Measurements from ENCODE around the gene MCOLN1.

The MCOLN1 gene

GRCh38 chr19:7502552-7502951 is 19.9 kb upstream of the MCOLN1 start:
- DNase-seq (ENCODE audit: low read depth in 2 of 2): no peak

DNA sequence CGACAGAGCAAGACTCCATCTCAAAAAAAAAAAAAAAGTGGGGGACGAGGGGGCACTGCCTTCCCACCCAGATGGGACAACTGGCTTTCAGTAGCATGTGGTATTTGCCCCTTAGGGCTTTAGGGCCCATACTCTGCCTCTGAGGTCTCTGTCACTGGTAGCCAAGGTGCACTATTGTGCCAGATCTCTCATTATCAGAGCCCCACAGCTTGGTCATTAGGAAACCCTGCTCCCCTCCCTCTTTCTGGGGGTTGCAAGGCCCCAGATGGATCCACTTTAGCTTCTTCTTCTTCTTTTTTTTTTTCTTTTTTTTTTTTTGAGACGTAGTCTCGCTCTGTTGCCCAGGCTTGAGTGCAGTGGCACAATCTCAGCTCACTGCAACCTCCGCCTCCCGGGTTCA is 17.7 kb upstream of the MCOLN1 start:
- no peak for DNase-seq (ENCODE audit: low read depth in 2 of 2)

- no peak for DNase-seq (ENCODE audit: low read depth in 2 of 2)
Measured at GRCh38 chr19:7505288-7505681, 17.1 kb upstream of the MCOLN1 start.

GRCh38 chr19:7505682-7506384 is 16.6 kb upstream of the MCOLN1 start:
- DNase-seq (ENCODE audit: low read depth in 2 of 2): no peak

- DNase-seq (ENCODE audit: low read depth in 2 of 2): peak in 1 of 2 experiments; percentile 57
Measured at GRCh38 chr19:7506385-7507328, 15.8 kb upstream of the MCOLN1 start.

DNA sequence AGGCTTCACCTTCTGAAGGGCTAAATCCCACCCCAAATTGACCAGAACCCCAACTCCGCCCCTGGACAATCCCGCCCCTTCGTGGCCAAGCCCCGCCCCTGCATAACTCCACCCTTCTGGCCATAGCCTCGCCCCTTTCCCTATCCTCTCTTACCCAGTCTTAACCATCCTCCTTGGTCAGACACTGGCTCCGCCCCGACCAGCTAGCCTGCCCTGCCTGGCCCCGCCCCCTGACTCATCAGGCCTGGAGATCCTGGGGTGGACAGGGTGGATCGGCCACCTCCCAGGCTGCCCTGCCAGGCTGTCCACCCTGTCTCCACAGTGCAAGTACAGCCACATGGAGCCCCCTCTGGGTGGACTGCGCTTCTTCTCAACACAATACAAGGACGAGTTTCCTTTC is 14.5 kb upstream of the MCOLN1 start:
- no peak for DNase-seq (ENCODE audit: low read depth in 2 of 2)

- no peak for DNase-seq (ENCODE audit: low read depth in 2 of 2)
Measured at GRCh38 chr19:7509625-7510024, 12.8 kb upstream of the MCOLN1 start.

DNA sequence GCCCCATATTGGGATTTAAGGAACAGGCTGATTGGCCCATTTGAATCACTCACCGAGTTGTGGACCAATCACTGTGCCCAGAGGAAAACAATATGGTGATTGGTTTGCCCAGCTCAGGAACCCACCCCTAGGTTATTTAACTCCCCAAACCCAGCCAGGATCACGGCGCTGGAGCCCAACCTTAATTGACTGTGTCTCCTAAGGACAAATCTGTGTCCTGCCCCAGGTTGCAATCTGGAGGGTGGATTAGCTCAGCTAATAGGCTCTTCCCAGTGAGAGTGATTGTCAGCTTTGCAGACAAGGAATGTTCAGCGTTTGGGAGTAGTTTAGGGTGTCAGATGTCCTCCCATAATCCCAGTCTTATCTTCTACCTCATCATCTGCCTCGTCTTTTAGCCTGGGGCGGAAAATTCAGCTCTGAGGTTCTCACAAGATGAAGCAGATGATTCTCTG is 10.0 kb upstream of the MCOLN1 start:
- no peak for DNase-seq (ENCODE audit: low read depth in 2 of 2)

DNA sequence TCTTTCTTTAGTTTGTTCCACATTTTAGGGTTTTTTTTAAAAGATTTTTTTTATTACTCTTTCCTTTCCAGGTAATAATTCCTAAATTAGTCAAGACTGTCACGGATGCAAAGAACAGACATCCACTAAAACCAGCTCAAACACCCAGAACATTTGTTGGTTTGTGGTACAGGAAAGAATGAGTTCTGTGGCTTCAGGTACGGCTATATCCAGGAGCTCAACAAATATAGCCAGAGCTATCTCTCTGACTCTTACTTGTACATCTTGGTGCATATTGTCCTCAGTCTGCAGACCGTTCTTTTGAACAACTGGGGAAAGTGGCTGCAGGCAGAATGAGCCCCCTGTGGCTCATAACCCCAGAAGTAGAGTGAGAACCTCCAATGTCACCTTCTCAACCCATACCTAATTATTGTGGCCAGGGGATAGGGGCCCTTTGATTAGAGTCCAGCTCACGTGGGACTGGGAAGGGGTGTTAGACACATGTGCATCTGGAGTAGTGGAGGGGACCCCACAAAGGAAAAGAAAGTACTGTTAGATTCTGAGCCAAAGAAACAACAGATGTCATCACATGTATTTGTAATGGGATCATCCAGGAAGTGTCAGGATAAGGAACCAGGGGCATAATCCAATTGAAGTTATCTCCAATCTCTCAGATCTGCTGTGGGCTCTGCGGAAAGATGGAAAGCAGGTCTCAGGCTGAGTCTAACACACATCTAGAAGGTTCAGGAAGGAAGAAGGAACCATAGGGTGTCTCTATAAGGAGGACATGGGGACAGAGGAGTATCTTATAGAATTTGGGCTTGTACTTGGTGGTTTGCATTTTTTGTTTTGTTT is 8.4 kb upstream of the MCOLN1 start:
- no peak for DNase-seq (ENCODE audit: low read depth in 2 of 2)

DNA sequence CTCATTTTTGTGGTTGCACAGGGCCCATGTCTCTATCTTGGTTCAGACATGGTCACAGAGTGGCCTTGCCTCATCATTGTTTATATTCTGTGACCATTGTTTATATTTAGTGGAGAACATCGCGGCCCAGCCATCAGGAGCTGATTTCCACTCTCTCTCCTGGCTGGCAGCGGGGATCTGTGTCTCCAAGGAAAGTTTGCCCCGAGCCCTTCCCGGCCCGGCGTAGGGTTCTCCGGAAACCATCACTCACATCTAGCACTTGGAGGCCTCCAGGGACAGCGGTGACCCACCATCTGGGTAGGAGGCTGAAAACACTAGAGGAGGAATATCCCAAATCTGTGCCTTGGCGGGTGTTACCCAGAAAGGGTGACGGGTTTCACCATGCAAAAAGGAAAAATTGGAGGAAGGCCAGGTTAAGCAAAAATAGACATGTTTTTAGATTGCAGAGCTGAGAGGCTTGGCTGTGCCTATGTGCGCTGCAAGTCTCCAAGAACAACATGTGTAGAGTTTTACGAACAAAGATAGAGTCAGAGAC is 7.2 kb upstream of the MCOLN1 start:
- no peak for DNase-seq (ENCODE audit: low read depth in 2 of 2)

- DNase-seq (ENCODE audit: low read depth in 2 of 2): peak in 1 of 2 experiments; percentile 31
Measured at GRCh38 chr19:7515645-7516151, 6.7 kb upstream of the MCOLN1 start, which contains the start of gene ZNF358. TSS of gene ZNF358 (plus strand) at chr19:7516103. CDS start at chr19:7519243, 3,140 bp downstream.

- no peak for DNase-seq (ENCODE audit: low read depth in 2 of 2)
Measured at GRCh38 chr19:7516333-7516732, 6.1 kb upstream of the MCOLN1 start.

GRCh38 chr19:7516878-7517277 is 5.5 kb upstream of the MCOLN1 start:
- no peak for DNase-seq (ENCODE audit: low read depth in 2 of 2)

DNA sequence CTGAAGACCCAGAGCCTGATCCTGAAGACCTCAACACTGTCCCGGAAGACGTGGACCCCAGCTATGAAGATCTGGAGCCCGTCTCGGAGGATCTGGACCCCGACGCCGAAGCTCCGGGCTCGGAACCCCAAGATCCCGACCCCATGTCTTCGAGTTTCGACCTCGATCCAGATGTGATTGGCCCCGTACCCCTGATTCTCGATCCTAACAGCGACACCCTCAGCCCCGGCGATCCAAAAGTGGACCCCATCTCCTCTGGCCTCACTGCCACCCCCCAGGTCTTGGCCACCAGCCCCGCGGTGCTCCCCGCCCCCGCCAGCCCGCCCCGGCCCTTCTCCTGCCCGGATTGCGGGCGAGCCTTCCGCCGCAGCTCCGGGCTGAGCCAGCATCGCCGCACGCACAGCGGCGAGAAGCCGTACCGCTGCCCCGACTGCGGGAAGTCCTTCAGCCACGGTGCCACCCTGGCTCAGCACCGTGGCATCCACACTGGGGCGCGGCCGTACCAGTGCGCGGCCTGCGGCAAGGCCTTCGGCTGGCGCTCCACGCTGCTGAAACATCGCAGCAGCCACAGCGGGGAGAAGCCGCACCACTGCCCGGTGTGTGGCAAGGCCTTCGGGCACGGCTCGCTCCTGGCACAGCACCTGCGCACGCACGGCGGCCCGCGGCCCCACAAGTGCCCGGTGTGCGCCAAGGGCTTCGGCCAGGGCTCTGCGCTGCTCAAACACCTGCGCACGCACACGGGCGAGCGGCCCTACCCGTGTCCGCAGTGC is 2.9 kb upstream of the MCOLN1 start:
- no peak for DNase-seq (ENCODE audit: low read depth in 2 of 2)

GRCh38 chr19:7520131-7521051 is 2.0 kb upstream of the MCOLN1 start:
- DNase-seq (ENCODE audit: low read depth in 2 of 2): no peak

DNA sequence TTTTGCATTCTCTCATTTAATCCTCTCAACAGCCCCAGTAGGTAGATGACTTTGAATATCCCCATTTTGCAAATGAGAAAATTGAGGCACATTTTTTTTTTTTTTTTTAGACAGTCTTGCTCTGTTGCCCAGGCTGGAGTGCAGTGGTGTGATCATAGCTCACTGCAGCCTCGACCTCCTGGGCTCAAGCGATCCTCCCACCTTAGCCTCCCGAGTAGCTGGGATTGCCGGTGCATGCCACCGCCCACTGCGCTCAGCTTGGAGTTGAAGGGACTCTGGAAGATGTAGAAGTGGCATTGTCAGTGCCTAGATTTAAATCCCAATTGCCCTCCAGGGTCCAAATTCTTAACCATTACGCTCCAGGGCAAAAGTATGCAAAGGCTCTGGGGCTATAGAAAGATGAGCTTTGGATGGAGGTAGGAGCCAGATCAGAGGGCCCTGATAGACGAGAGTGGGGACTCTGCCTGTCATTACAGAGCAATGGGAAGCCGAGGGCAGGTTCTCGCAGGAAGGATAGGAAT is 813 bp upstream of the MCOLN1 start:
- no peak for DNase-seq (ENCODE audit: low read depth in 2 of 2)

DNA sequence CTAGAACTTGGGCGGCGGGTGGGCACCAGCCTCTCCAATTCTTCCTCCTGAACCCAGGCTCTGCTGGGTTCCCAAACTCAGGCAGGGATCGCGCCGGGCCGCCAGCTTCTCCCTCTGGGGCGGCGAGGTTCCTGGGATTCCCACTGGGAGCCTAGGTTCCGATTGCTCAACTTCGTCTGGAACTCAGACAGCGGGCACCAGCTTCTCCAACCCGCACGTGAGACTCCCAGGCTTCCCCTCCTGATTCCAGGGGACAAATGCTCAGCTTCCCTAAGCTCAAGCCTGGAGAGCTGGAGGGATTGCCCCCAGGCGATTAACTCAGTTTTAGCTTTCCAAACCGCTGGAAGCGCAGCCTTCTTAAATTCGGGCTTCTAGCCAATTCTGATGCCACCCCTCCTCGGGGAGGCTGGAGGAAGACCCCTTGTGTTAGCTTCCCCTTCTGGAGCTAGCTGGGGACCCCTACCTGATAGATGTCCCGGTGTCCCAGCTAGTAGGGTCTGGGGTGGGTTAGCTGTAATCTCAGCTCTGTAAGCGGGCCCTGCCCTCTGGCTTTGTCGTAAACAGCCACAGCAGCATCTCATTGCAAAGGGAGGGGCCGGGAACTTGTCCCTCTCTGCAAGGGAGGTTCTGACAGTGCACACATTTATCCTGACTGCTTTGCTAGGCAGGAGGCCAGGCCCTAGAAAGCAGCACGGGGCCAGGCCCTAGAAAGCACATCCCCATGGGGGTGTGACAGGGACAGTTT is 671 bp downstream of the MCOLN1 start:
- DNase-seq (ENCODE audit: low read depth in 2 of 2): no peak

DNA sequence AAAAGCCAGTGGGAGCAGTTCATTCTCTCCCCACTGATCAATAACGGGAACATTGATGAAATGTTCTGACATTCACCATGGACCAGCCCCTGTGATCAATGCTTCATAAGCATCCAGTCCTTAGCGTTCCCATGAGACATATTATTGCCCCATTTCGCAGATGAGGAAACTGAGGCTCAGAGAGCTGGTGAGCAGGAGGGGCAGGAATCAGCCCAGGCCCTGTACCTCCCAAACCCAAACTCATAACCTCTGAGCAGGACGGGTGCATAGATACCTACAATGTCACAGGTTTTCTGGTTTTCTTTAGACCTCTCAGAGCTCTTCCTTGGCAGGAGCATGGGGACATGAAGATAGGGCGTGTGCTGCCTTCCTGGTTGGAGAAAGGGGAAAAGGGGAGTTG is 2.1 kb downstream of the MCOLN1 start:
- DNase-seq (ENCODE audit: low read depth in 2 of 2): no peak
